GM23248 (cell line): ENCODE measurements around the gene KRT10.

Source experiments
- EZH2 ChIP-seq: fragments of 200-600 bp; sonication (generic); IDR thresholded peaks from 2 replicates; pipeline ENCODE4 v1.6.1; 2018; ENCODE audit warnings: antibody characterized with exemption, mild to moderate bottlenecking; ENCODE audit not compliant: insufficient read depth, poor library complexity, severe bottlenecking
- EZH2phosphoT487 ChIP-seq: fragments of 200-600 bp; sonication (generic); IDR thresholded peaks from 2 replicates; pipeline ENCODE4 v1.6.1; 2018; ENCODE audit warnings: antibody characterized with exemption, moderate library complexity, mild to moderate bottlenecking, low read depth; ENCODE audit not compliant: insufficient read depth

DNA sequence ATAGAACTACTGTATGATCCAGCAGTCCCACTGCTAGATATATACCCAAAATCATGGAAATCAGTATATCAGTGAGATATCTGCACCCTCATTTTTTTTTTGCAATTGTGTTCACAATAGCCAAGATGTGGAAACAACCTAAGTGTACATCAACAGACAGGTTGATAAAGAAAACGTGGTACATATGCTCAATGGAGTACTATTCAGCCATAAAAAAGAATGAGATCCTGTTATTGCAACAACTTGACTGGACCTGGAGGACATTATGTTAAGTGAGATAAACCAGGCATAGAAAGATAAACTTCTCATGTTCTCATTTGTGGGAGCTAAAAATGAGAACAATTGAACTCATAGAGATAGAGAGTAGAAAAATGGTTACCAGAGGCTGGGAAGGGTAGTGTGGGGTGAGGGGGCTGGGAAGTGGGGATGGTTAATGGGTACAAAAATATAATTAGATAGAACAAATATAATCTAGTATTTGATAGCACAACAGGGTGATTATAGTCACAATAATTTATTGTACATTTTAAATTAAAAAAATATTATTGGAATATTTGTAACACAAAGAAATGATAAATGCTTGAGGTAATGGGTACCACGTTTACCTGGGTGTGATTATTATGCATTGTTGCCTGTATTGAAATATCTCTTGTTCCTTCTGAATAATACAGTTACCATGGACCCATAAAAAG is 7.8 kb upstream of the KRT10 start:
- TF ChIP-seq EZH2 (no peak), EZH2phosphoT487 (no peak)
